Immature natural killer cell (primary cell): ENCODE results near the gene FZD4. TPM values are rescaled to one million over a fixed set of nuclear protein-coding genes. Genes with fewer than 3 reads are reported as not detected.
"Not testable (repeated sequence)": the region's sequence is repeated elsewhere in the genome, so short reads cannot be mapped to it uniquely, and the experiment has no call there.

Experiments
- DNase-seq, 3 donors: peaks; one replicate each; pipeline ENCODE4 v3.0.0; 2022; ENCODE audit warnings: mixed read lengths in 1 of 3
- H3K27ac Mint-ChIP-seq, 6 donors: one replicate each; pipeline ENCODE4 v1.8.0; 2020; ENCODE audit warnings: mixed read lengths in 6 of 6, mild to moderate bottlenecking in 5 of 6, inconsistent platforms in 4 of 6, moderate library complexity in 3 of 6
- H3K27me3 Mint-ChIP-seq, 3 donors: one replicate each; pipeline ENCODE4 v1.8.0; 2020 to 2021; ENCODE audit warnings: low read depth in 3 of 3, mild to moderate bottlenecking in 3 of 3, mixed read lengths in 3 of 3, moderate library complexity in 3 of 3, inconsistent platforms in 1 of 3
- H3K36me3 Mint-ChIP-seq, 3 donors: one replicate each; pipeline ENCODE4 v1.8.0; 2020; ENCODE audit warnings: mixed read lengths in 3 of 3, inconsistent platforms in 2 of 3, mild to moderate bottlenecking in 2 of 3
- H3K4me1 Mint-ChIP-seq, 2 donors: one replicate each; pipeline ENCODE4 v1.8.0; 2020; ENCODE audit warnings: inconsistent platforms in 2 of 2, mild to moderate bottlenecking in 2 of 2, mixed read lengths in 2 of 2, moderate library complexity in 1 of 2
- H3K4me3 Mint-ChIP-seq, 5 donors: one replicate each; pipeline ENCODE4 v1.8.0; 2020; ENCODE audit warnings: mild to moderate bottlenecking in 5 of 5, mixed read lengths in 5 of 5, inconsistent platforms in 3 of 5, moderate library complexity in 3 of 5
- H3K9me3 Mint-ChIP-seq, 6 donors: one replicate each; pipeline ENCODE4 v1.8.0; 2020; ENCODE audit warnings: mild to moderate bottlenecking in 6 of 6, mixed read lengths in 6 of 6, inconsistent platforms in 4 of 6, moderate library complexity in 3 of 6
- polyA plus RNA-seq, 3 donors: library from polyadenylated mRNA; unstranded; fragments of 300-500 nt; fragmentation: Illumina TruSeq; gene quantifications; one replicate each; pipeline ENCODE4 v1.2.3, GENCODE V29; 2021

FZD4 gene
- polyA plus RNA-seq, 3 donors from 2014 or later: 0.10 TPM; not detected in 2

- peaks cover 0 to 10% (median 5%) of the 10 kb centered on the region in 3 donors for H3K36me3 Mint-ChIP-seq
- H3K9me3 Mint-ChIP-seq: no peaks in the 10 kb centered on the region
- peak; percentile 28 to 36 (median 33) for DNase-seq
- H3K4me1 Mint-ChIP-seq: no peaks in the 10 kb centered on the region
- H3K27me3 Mint-ChIP-seq: peaks cover 0 to 2% (median 0%) of the 10 kb centered on the region in 3 donors
- no peak overlapping the region for H3K4me3 Mint-ChIP-seq
- H3K27ac Mint-ChIP-seq: no peak overlapping the region
Measured at GRCh38 chr11:86938900-86939880, 16.0 kb downstream of the FZD4 start.

- no peak for DNase-seq
- H3K4me3 Mint-ChIP-seq: no peak overlapping the region
- H3K27me3 Mint-ChIP-seq: peaks cover 0 to 2% (median 0%) of the 10 kb centered on the region in 3 donors
Measured at GRCh38 chr11:86938203-86938899, 16.8 kb downstream of the FZD4 start.

GRCh38 chr11:86937193-86937806 lies 17.9 kb downstream of the FZD4 start:
- H3K4me1 Mint-ChIP-seq, H3K27ac Mint-ChIP-seq: not testable (repeated sequence)

More at GRCh38 chr11:86938203-86938899, 16.8 kb downstream of the FZD4 start:
- H3K27ac Mint-ChIP-seq: no peak overlapping the region
- H3K4me1 Mint-ChIP-seq: no peaks in the 10 kb centered on the region
- H3K9me3 Mint-ChIP-seq: no peaks in the 10 kb centered on the region
- peaks cover 0 to 11% (median 5%) of the 10 kb centered on the region in 3 donors for H3K36me3 Mint-ChIP-seq

GRCh38 chr11:86934926-86935579 lies 20.1 kb downstream of the FZD4 start:
- Mint-ChIP-seq H3K4me3 (no peak overlapping the region), H3K9me3 (no peaks in the 10 kb centered on the region), H3K27ac (no peak overlapping the region), H3K4me1 (peaks cover 4 to 12% of the 10 kb centered on the region in 2 donors), H3K36me3 (peaks cover 3 to 5% (median 4%) of the 10 kb centered on the region in 3 donors), H3K27me3 (peaks cover 0 to 2% (median 0%) of the 10 kb centered on the region in 3 donors)
- DNase-seq: no peak

More at GRCh38 chr11:86937193-86937806, 17.9 kb downstream of the FZD4 start:
- H3K27me3 Mint-ChIP-seq, H3K9me3 Mint-ChIP-seq, H3K4me3 Mint-ChIP-seq, DNase-seq: not testable (repeated sequence)
- peaks cover 3 to 11% (median 5%) of the 10 kb centered on the region in 3 donors for H3K36me3 Mint-ChIP-seq

DNA sequence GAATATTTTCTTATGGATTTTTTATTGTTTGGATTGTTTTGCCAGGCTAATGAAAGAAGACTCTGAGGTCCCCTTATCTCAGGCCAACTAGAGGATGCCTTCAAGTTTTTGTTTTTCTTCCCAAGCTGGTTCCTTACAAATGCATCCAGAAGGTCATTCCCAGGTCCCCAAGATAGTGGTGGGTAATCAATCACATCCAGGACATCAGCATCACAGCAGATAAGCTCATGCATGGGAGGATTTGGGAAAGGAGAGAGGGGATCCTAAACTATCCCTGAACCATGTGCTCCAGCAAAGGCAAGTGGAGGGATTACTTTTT lies 20.7 kb downstream of the FZD4 start:
- Mint-ChIP-seq H3K9me3 (no peaks in the 10 kb centered on the region), H3K27ac (no peak overlapping the region), H3K4me3 (no peak overlapping the region), H3K27me3 (peaks cover 0 to 2% (median 0%) of the 10 kb centered on the region in 3 donors), H3K36me3 (peaks cover 3 to 5% (median 4%) of the 10 kb centered on the region in 3 donors), H3K4me1 (peaks cover 4 to 12% of the 10 kb centered on the region in 2 donors)
- no peak for DNase-seq

- H3K36me3 Mint-ChIP-seq: peaks cover 3 to 5% (median 4%) of the 10 kb centered on the region in 3 donors
- DNase-seq: no peak
- H3K4me1 Mint-ChIP-seq: peaks cover 4 to 12% of the 10 kb centered on the region in 2 donors
- no peaks in the 10 kb centered on the region for H3K9me3 Mint-ChIP-seq
- no peak overlapping the region for H3K4me3 Mint-ChIP-seq
- H3K27ac Mint-ChIP-seq: no peak overlapping the region
- peaks cover 0 to 2% (median 0%) of the 10 kb centered on the region in 3 donors for H3K27me3 Mint-ChIP-seq
Measured at GRCh38 chr11:86933891-86934581, 21.2 kb downstream of the FZD4 start.

GRCh38 chr11:86932924-86933875 lies 22.0 kb downstream of the FZD4 start:
- Mint-ChIP-seq H3K4me1 (peaks cover 4 to 12% of the 10 kb centered on the region in 2 donors), H3K9me3 (no peaks in the 10 kb centered on the region), H3K27ac (no peak overlapping the region), H3K36me3 (peaks cover 3 to 5% (median 4%) of the 10 kb centered on the region in 3 donors), H3K27me3 (peaks cover 0 to under 1% (median 0%) of the 10 kb centered on the region in 3 donors), H3K4me3 (no peak overlapping the region)
- no peak for DNase-seq

DNA sequence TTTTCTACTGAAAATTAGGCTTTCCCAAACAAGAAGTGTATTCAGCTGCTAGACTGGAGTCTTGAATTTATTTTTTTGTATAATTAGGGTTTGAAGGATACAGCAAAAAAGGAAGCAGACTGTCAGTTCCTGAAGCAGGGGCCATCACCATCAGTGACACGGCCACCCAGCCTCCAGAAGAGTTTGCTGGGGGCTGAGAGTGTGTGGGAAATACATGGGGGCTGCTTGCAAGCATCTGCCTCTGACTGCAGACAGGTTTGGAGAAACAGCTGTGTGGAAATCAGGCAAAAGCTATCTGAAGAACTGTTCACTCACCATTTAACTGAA lies 23.0 kb downstream of the FZD4 start:
- Mint-ChIP-seq H3K4me3 (no peak overlapping the region), H3K9me3 (no peaks in the 10 kb centered on the region)

DNA sequence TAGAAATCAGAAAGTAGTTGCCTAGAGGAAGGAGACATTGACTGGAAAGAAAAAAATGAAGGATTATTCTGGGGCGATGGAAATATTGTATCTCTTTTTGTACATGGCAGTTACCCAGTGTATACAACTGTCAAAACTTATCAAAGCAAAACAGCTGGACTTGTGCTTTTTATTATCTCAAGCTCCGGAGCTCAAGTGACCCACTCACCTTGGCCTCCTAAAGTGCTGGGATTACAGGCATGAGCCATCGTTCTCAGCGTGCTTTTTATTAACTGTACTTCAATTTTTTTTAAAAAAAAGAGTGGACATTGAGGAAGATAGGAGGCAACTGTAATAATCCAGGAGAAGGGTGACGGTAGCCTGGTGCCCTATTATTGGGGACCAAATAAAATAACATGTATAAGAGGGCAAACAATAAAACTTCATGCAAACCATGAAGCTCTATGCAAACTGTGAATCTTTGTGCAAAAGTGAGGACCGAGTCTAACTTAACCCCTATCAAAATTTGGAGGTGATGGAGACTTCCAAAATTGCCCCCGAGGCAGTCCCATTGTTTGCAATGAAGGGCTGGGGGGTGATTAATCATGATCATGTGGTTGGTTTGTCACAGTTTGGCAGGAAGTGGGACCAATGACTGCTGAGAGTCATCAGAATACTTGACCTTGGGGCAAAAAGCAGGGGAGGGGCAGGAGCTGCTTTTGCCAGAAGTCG lies 23.5 kb downstream of the FZD4 start:
- Mint-ChIP-seq H3K4me3 (no peak overlapping the region), H3K27ac (peak overlapping the region in 1 of 6 donors; percentile 58), H3K9me3 (no peaks in the 10 kb centered on the region), H3K36me3 (peaks cover 3 to 5% (median 4%) of the 10 kb centered on the region in 3 donors), H3K27me3 (no peaks in the 10 kb centered on the region), H3K4me1 (peaks cover 4 to 12% of the 10 kb centered on the region in 2 donors)
- no peak for DNase-seq

More for the DNA sequence above, 23.0 kb downstream of the FZD4 start:
- Mint-ChIP-seq H3K27me3 (no peaks in the 10 kb centered on the region), H3K36me3 (peaks cover 3 to 5% (median 4%) of the 10 kb centered on the region in 3 donors), H3K27ac (peak overlapping the region in 1 of 6 donors; percentile 58), H3K4me1 (peaks cover 4 to 12% of the 10 kb centered on the region in 2 donors)
- DNase-seq: no peak

GRCh38 chr11:86930957-86931547 lies 24.1 kb downstream of the FZD4 start:
- no peak overlapping the region for H3K27ac Mint-ChIP-seq
- no peak overlapping the region for H3K4me3 Mint-ChIP-seq
- DNase-seq: no peak
- H3K36me3 Mint-ChIP-seq: peaks cover 3 to 5% (median 4%) of the 10 kb centered on the region in 3 donors
- H3K9me3 Mint-ChIP-seq: no peaks in the 10 kb centered on the region
- H3K27me3 Mint-ChIP-seq: no peaks in the 10 kb centered on the region
- H3K4me1 Mint-ChIP-seq: peaks cover 4 to 12% of the 10 kb centered on the region in 2 donors

GRCh38 chr11:86926975-86927374 lies 28.2 kb downstream of the FZD4 start:
- no peaks in the 10 kb centered on the region for H3K27me3 Mint-ChIP-seq
- no peak for DNase-seq
- peaks cover 0 to 3% (median 0%) of the 10 kb centered on the region in 3 donors for H3K36me3 Mint-ChIP-seq
- H3K4me3 Mint-ChIP-seq: no peak overlapping the region
- no peak overlapping the region for H3K27ac Mint-ChIP-seq
- H3K9me3 Mint-ChIP-seq: no peaks in the 10 kb centered on the region
- peaks cover 3 to 9% of the 10 kb centered on the region in 2 donors for H3K4me1 Mint-ChIP-seq
